ENCODE results near the gene POU6F1.

The POU6F1 gene

DNA sequence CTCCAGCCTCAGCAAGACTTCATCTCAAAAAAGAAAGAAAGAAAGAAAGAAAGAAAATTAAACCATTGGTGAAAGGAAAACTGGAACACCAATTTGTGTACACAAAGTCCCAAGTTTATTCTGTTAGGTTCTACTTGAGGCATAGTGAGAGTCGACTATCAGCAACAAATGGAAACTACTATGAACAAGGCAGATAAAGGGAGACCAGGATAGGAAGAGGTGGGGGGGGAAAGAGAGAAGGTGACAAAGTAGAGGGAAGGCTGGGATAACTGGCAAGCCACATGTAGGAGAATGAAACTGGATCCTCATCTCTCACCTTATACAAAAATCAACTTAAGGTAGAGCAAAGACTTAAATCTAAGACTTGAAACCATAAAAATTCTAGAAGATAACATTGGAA is 70.6 kb downstream of the POU6F1 start:
- Histone ChIP-seq H3K27me3 (ENCODE audit: insufficient read depth, poor library complexity, severe bottlenecking) (no peaks in the 10 kb centered on the region), H3K4me3 (replicated peaks; ENCODE audit: insufficient read depth, low read length) (no peak overlapping the region), H3K27ac (replicated peaks) (no peak overlapping the region)
- TF ChIP-seq GABPA (IDR thresholded peaks at IDR 0.05; ENCODE audit: low read depth) (no peak), POLR2AphosphoS5 (IDR thresholded peaks at IDR 0.05; ENCODE audit: low read depth) (no peak), SPI1 (IDR thresholded peaks at IDR 0.05; ENCODE audit: borderline replicate concordance, low read depth) (no peak)
- TF ChIP-seq, protein P1, sequence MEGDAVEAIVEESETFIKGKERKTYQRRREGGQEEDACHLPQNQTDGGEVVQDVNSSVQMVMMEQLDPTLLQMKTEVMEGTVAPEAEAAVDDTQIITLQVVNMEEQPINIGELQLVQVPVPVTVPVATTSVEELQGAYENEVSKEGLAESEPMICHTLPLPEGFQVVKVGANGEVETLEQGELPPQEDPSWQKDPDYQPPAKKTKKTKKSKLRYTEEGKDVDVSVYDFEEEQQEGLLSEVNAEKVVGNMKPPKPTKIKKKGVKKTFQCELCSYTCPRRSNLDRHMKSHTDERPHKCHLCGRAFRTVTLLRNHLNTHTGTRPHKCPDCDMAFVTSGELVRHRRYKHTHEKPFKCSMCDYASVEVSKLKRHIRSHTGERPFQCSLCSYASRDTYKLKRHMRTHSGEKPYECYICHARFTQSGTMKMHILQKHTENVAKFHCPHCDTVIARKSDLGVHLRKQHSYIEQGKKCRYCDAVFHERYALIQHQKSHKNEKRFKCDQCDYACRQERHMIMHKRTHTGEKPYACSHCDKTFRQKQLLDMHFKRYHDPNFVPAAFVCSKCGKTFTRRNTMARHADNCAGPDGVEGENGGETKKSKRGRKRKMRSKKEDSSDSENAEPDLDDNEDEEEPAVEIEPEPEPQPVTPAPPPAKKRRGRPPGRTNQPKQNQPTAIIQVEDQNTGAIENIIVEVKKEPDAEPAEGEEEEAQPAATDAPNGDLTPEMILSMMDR (IDR thresholded peaks at IDR 0.05; ENCODE audit: insufficient read depth, low read length), result no peak
- TF ChIP-seq, protein P2, sequence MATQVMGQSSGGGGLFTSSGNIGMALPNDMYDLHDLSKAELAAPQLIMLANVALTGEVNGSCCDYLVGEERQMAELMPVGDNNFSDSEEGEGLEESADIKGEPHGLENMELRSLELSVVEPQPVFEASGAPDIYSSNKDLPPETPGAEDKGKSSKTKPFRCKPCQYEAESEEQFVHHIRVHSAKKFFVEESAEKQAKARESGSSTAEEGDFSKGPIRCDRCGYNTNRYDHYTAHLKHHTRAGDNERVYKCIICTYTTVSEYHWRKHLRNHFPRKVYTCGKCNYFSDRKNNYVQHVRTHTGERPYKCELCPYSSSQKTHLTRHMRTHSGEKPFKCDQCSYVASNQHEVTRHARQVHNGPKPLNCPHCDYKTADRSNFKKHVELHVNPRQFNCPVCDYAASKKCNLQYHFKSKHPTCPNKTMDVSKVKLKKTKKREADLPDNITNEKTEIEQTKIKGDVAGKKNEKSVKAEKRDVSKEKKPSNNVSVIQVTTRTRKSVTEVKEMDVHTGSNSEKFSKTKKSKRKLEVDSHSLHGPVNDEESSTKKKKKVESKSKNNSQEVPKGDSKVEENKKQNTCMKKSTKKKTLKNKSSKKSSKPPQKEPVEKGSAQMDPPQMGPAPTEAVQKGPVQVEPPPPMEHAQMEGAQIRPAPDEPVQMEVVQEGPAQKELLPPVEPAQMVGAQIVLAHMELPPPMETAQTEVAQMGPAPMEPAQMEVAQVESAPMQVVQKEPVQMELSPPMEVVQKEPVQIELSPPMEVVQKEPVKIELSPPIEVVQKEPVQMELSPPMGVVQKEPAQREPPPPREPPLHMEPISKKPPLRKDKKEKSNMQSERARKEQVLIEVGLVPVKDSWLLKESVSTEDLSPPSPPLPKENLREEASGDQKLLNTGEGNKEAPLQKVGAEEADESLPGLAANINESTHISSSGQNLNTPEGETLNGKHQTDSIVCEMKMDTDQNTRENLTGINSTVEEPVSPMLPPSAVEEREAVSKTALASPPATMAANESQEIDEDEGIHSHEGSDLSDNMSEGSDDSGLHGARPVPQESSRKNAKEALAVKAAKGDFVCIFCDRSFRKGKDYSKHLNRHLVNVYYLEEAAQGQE (IDR thresholded peaks at IDR 0.05; ENCODE audit: insufficient replicate concordance, low read depth), result no peak
- no peak for DNase-seq (ENCODE audit: low read depth in 1 of 2, low spot score in 1 of 2)

DNA sequence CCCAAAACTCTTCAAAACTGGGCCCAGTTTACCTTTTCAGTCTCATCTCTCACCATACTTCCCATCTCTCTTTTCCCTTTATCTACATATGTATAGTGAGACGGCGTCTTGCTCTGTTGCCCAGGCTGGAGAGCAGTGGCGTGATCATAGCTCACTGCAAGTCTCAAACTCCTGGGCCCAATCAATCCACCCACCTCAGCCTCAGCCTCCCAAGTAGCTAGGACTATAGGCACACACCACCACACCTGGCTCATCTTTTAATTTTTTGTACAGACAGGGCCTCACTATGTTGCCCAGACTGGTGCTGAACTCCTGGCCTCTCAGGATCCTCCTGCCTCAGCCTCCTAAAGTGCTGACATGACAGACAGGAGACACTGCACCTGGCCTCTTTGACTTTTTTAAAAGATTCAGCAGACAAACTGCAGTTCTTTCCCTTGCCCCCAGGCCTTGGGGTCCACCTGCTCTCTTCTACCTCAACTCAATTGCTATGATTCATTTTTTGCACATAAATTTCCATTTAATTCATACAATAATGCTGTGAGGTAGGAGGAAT is 78.5 kb downstream of the POU6F1 start:
- H3K27ac ChIP-seq (replicated peaks), result no peak overlapping the region
- TF ChIP-seq, protein P2 (IDR thresholded peaks at IDR 0.05; ENCODE audit: insufficient replicate concordance, low read depth), result no peak
- TF ChIP-seq GABPA (IDR thresholded peaks at IDR 0.05; ENCODE audit: low read depth) (no peak), SPI1 (IDR thresholded peaks at IDR 0.05; ENCODE audit: borderline replicate concordance, low read depth) (no peak), POLR2AphosphoS5 (IDR thresholded peaks at IDR 0.05; ENCODE audit: low read depth) (no peak)
- TF ChIP-seq, protein P1 (IDR thresholded peaks at IDR 0.05; ENCODE audit: insufficient read depth, low read length), result no peak
- H3K4me3 ChIP-seq (replicated peaks; ENCODE audit: insufficient read depth, low read length), result no peak overlapping the region
- no peaks in the 10 kb centered on the region for H3K27me3 ChIP-seq (ENCODE audit: insufficient read depth, poor library complexity, severe bottlenecking)
- no peak for DNase-seq (ENCODE audit: low read depth in 1 of 2, low spot score in 1 of 2)

All from HL-60 (cell line).